ENCODE results near the gene PLAAT1.

DNA sequence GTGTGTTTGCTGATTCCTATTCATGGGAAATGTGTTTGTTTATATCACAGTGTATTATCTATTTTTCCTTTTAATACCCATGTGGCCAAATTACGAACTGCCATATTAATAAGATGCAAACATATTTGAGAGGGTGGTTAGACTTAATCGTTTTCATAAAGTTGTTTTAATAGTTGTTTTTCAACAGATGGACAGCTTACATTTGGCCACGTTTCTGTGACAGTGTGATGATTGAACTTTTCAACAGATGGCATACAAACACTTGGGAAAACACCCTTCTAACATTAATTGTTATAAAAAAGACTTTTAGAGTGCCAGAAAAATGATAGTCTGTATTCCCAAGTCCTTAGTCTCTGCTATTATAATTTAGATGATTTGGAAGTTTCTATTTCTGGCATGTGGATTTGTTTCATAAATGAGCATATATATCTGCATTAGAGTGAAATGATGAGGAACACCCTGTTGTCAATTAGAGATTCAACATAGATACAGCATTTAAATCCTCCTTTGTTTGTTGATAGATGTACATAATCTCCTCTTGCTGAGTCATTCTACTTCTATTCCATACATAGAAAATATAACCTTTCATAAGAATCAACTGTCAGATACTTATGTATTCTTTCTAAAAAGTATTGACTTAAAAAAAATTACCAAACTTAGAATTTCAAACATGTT lies 13.1 kb downstream of the PLAAT1 start:
- TF ChIP-seq POLR2A (IDR thresholded peaks at IDR 0.05) (no peak), POLR2AphosphoS5 (IDR thresholded peaks at IDR 0.05) (no peak), EP300 (IDR thresholded peaks at IDR 0.05) (no peak)
- TF ChIP-seq, protein P1, sequence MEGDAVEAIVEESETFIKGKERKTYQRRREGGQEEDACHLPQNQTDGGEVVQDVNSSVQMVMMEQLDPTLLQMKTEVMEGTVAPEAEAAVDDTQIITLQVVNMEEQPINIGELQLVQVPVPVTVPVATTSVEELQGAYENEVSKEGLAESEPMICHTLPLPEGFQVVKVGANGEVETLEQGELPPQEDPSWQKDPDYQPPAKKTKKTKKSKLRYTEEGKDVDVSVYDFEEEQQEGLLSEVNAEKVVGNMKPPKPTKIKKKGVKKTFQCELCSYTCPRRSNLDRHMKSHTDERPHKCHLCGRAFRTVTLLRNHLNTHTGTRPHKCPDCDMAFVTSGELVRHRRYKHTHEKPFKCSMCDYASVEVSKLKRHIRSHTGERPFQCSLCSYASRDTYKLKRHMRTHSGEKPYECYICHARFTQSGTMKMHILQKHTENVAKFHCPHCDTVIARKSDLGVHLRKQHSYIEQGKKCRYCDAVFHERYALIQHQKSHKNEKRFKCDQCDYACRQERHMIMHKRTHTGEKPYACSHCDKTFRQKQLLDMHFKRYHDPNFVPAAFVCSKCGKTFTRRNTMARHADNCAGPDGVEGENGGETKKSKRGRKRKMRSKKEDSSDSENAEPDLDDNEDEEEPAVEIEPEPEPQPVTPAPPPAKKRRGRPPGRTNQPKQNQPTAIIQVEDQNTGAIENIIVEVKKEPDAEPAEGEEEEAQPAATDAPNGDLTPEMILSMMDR (IDR thresholded peaks at IDR 0.05) = no peak
